ENCODE measurements around the gene CLTB.
A peak's percentile ranks its signal among the peaks of the same experiment; 100 is the strongest.

CLTB gene

GRCh38 chr5:176360894-176361436, 55.4 kb downstream of the CLTB start:
- Histone ChIP-seq H3K36me3 (peaks cover 4 to 19% (median 6%) of the 10 kb centered on the region in 3 donors), H3K4me3 (peak overlapping the region; percentile 84 to 90), H3K27me3 (no peaks in the 10 kb centered on the region), H3K27ac (peak overlapping the region; percentile 79 to 85), H3K4me1 (peaks cover 0 to 26% (median 10%) of the 10 kb centered on the region in 4 donors), H3K9me3 (no peaks in the 10 kb centered on the region)
- no peak for DNase-seq
- TF ChIP-seq, protein P1, sequence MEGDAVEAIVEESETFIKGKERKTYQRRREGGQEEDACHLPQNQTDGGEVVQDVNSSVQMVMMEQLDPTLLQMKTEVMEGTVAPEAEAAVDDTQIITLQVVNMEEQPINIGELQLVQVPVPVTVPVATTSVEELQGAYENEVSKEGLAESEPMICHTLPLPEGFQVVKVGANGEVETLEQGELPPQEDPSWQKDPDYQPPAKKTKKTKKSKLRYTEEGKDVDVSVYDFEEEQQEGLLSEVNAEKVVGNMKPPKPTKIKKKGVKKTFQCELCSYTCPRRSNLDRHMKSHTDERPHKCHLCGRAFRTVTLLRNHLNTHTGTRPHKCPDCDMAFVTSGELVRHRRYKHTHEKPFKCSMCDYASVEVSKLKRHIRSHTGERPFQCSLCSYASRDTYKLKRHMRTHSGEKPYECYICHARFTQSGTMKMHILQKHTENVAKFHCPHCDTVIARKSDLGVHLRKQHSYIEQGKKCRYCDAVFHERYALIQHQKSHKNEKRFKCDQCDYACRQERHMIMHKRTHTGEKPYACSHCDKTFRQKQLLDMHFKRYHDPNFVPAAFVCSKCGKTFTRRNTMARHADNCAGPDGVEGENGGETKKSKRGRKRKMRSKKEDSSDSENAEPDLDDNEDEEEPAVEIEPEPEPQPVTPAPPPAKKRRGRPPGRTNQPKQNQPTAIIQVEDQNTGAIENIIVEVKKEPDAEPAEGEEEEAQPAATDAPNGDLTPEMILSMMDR (IDR thresholded peaks at IDR 0.05), result no peak
- intact Hi-C loops (cut with DNase I; ENCODE audit: low total_unique reads), result no loop called here

GRCh38 chr5:176359658-176360057, 56.7 kb downstream of the CLTB start:
- TF ChIP-seq, protein P1 (IDR thresholded peaks at IDR 0.05), result no peak
- no peak overlapping the region for H3K4me3 ChIP-seq
- no peak overlapping the region for H3K27ac ChIP-seq
- H3K4me1 ChIP-seq, result peaks cover 0 to 20% (median 6%) of the 10 kb centered on the region in 4 donors
- H3K9me3 ChIP-seq, result no peaks in the 10 kb centered on the region
- no peaks in the 10 kb centered on the region for H3K27me3 ChIP-seq
- intact Hi-C loops (cut with DNase I; ENCODE audit: low total_unique reads), result no loop called here
- peak in 1 of 2 donors; percentile 3 for DNase-seq
- H3K36me3 ChIP-seq, result peaks cover 9 to 23% (median 19%) of the 10 kb centered on the region in 3 donors

- DNase-seq, result no peak
- H3K36me3 ChIP-seq, result peaks cover 16 to 54% (median 52%) of the 10 kb centered on the region in 3 donors
Observed at GRCh38 chr5:176356179-176356566, 60.2 kb downstream of the CLTB start.

GRCh38 chr5:176355400-176356178, 60.8 kb downstream of the CLTB start:
- H3K4me1 ChIP-seq, result peaks cover 0 to 12% (median 5%) of the 10 kb centered on the region in 4 donors
- H3K36me3 ChIP-seq, result peaks cover 21 to 60% (median 58%) of the 10 kb centered on the region in 3 donors
- DNase-seq, result no peak
- H3K27ac ChIP-seq, result no peak overlapping the region
- H3K9me3 ChIP-seq, result no peaks in the 10 kb centered on the region
- H3K27me3 ChIP-seq, result no peaks in the 10 kb centered on the region
- no peak overlapping the region for H3K4me3 ChIP-seq
- intact Hi-C loops (cut with DNase I; ENCODE audit: low total_unique reads), result no loop called here
- TF ChIP-seq, protein P1 (IDR thresholded peaks at IDR 0.05), result no peak

More at GRCh38 chr5:176356179-176356566, 60.2 kb downstream of the CLTB start:
- peaks cover 0 to 17% (median 5%) of the 10 kb centered on the region in 4 donors for H3K4me1 ChIP-seq
- no peaks in the 10 kb centered on the region for H3K27me3 ChIP-seq
- H3K27ac ChIP-seq, result no peak overlapping the region
- no peak overlapping the region for H3K4me3 ChIP-seq
- TF ChIP-seq, protein P1 (IDR thresholded peaks at IDR 0.05), result no peak
- H3K9me3 ChIP-seq, result no peaks in the 10 kb centered on the region
- intact Hi-C loops (cut with DNase I; ENCODE audit: low total_unique reads), result no loop called here

DNA sequence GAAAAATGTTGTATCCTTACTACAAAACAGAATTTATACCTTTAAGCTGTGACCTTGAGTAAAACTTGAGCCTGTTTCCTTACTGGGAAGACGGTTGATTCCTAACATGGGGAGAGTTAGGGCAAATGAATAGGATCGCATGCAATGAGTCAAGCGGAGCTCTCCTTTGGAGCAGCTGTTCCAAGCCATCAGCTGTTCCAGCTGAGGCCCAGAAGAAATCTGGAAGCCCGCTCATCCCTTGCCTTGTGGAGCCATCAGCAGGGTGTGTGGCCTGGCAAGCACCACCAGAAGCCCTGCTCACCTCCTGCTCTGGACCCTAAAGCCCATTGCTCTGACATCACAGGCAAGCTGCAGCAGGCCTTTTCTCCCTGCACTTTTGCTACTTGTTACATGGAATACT, 62.8 kb downstream of the CLTB start:
- intact Hi-C loops (cut with DNase I; ENCODE audit: low total_unique reads), result no loop called here
- Histone ChIP-seq H3K27ac (no peak overlapping the region), H3K9me3 (no peaks in the 10 kb centered on the region), H3K27me3 (no peaks in the 10 kb centered on the region), H3K36me3 (peaks cover 34 to 81% (median 75%) of the 10 kb centered on the region in 3 donors), H3K4me1 (no peaks in the 10 kb centered on the region), H3K4me3 (no peak overlapping the region)
- TF ChIP-seq, protein P1 (IDR thresholded peaks at IDR 0.05), result no peak
- DNase-seq, result no peak

All from tibial artery (tissue), 4 donors.